Amniotic epithelial cell (primary cell): Measurements from ENCODE around the gene CLMP.
"Not testable (repeated sequence)": the region's sequence is repeated elsewhere in the genome, so short reads cannot be mapped to it uniquely, and the experiment has no call there.

ENCODE experiments used
- DNase-seq: peaks from one replicate; pipeline ENCODE4 v3.0.0-alpha.2; 2010; ENCODE audit warnings: low read depth

The CLMP gene

DNA sequence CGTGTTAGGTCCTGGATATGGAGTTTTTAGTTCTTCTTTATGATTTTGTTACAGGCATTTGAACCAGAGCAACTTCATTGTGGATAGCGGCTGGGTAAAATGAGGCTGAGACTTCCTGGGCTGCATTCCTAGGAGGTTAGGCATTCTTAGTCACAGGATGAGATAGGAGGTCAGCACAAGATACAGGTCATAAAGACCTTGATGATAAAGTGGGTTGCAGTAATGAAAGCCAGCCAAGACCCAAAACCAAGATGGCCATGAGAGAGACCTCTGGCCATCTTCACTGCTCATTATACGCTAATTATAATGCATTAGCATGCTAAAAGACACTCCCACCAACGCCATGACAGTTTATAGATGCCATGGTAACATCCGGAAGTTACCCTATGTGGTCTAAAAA lies 23.4 kb upstream of the CLMP start:
- DNase-seq: peak; percentile 62

DNA sequence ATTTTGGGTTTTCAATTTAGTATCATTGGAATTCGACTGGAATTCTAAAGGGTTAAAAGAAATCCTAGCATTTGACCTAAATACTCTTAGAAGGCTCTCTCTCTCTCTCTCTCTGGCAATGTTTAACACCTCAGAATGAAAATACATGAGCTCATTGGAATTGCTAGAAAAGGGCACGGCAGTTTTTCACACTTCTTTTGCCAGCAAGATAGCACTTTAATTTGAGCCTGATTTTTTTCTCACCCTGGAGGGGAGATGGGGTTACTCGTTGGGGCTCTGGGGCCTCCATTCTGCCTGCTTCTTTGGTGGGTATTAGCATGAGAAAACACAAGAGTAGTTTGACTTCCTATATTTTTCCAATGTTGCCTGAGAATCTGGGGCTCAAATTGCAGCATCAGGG lies 22.8 kb upstream of the CLMP start:
- no peak for DNase-seq

DNA sequence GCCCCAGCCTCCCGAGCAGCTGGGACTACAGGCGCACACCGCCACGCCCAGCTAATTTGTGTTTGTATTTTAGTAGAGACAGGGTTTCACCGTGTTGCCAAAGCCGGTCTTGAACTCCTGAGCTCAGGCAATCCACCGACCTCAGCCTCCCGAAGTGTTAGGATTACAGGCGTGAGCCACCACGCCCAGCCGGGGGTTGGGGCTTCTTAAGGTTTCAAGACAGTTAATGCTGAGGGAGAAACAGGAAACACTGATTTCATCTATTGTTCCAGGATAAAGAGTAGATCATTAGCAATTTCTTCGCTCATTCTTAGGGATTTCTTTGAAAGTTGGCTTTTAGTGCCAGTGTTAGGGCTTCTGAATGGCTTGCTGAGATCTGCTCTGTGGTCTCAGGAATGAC lies 21.2 kb upstream of the CLMP start:
- DNase-seq: no peak

DNA sequence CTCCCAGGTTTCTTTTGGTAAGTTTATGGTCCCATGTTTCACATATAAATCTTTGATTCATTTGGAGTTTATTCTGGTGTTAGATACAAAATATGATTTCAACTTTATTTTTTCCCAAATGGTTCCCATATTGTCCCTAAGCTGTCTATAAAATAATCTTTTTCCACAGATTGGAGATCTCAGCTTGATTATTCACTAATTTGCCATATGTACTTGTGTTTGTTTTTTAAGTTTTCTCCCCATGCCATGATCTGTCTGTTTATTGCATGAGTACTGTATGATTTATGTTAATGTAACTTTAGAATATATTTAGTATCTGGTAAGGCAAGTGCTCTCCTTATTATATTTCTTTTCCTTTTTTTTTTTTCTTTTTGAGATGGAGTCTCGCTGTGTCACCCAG lies 19.9 kb upstream of the CLMP start:
- no peak for DNase-seq

DNA sequence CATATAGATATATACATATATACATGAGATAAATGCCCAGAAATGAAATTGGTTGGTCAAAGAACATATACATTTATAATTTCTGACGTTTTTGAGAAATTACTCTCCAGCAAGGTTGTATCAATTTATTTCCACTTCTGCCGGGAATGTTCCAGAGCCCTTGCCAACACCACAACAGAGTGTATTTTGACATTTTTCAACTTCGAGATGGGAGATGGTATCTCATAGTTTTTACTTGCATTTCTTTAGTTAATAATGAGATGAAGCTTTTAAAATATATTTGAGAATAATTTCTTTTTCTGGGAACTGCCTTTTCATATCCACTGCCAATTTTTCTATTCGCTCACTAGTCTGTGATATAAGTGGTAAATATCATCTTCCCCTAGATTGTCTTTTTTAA lies 19.3 kb upstream of the CLMP start:
- DNase-seq: no peak

DNA sequence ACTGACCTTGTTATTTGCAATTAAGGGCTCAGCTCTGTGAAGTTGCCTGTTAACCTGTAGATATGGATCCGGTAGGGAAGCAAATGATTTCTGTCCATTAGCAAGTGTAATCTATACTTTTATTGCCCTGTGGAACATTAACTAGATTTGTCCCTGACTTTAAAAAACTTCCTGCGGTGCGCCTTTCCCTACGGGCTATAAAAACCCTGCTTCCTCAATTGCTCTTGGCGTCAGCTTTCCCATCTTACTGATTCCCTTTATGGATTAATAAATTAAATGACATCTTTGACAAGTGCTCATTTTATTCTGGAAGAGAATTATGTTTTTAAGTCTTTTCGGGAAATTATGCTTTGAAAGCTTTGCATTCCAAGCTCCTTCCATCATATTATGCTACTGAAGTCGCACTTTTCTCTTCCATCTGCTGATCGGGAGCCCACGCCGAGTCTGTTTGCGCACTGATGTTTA lies 18.3 kb upstream of the CLMP start:
- no peak for DNase-seq

DNA sequence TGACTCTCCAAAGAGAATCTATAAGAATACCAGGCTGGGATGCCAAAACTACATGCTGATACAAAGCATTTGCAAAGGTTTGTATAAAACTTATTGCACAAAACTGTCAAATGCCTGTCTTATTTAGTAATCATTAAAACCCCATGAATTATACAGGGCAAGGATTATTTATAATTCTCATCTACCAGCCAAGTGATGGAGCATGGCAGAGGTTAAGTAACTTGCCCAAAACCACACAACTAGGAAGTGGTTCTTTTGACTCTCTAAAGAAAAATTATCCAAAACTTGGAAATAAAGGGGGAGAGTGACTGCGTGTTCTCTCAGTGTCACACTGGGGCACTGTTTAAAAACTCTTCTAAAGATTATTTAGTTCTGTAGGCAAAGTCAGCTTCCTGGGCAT lies 17.4 kb upstream of the CLMP start:
- no peak for DNase-seq

DNA sequence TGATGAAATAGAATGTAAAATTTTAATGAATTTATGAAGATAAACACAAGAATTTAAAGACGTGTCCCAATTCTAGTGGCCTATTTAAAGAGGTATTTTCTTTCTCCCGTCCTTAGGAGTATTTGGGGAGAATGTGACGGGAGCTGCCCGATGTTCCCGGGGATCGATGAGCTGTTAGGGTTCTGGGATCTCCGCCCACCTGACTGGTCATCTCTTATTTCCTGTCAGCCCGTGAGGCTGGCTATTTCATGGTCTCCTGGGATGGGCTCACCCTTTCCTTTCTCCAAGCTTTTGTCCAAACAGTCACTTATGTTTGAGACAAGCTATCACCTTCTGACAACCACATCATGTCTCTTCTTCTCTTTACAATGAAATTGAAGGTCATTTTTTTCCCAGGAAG lies 16.9 kb upstream of the CLMP start:
- DNase-seq: no peak

DNA sequence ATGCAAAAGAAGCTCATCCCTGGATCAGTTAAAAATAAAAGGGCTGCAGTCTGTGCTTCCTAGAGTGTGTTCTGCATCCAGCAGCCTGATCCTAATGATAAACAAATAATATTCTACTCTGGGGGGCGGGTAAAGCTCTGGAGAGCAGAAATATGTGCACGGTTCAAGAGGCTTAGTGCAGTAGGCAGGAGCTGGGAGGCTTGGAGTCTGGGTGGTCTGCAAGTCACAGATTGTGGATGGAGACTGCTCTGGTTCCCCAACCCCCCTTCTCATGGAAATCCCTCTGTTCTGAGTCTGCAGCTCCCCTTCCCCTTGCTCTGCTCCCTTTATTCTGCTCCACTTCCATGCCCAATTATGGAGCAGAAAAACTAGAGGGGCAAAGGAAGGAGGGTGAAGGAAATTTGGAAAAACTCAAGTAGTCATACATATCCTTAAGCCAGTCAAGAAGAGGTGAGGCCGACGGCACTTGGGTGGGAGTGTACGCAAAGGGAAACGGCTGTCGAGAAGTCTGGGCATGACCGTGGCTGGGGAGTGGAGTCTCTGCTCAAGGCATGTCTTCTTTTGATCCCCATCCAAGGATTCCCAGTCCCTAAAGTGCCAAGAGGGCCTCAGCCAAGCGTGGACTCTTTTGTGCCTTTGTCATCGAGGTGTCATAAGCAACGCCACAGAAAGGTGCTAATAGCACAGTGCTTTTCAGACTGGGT lies 16.3 kb upstream of the CLMP start:
- DNase-seq: no peak

DNA sequence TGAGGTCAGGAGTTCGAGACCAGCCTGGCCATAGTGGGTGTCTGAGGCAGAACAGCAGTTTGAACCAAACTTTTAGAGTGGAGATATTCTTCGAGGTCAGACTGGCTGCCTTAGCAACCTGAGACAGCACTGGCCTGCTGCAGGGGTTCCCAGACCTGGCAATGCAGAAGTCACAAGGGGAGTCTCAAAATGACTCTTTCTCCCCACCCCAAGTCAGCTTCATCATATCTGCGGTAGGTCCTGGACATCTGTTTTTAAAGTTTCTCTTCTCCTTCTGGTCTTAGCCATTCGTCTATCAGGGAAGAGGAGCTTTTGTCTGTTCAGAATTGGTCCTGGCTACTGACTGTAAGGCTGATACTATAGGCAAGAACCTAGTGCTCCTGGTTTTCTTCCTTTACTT lies 14.5 kb upstream of the CLMP start:
- no peak for DNase-seq

DNA sequence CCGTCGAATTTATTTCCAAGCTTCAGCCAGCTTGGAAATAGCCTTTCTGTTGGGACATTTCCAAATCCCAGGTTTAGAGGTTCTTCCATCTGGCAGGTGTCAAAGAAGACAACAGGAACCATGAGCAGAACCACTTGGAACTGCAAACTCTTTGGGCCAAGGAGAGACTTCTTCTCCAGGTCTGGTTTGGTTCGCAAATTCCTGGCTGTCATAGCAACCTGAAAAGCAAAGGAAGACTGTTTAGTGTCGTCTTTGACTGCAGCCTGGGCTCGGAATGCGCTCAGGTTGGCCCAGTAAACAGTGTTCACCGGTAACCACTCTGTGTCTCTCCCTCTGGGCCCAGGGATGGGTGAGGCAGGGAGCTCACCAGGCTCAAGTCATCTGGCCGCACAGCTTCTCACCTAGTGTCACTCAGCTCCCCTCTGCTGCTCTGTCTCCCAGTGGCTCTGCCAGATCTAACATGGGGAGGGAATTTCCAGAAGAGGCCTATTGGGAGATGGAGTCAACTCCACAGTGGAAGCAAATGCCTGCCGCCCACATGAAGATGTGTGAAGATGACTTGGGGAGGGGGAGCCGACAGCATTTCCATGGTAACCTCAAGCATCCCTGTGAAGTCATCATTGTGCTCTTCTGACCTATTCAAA lies 11.9 kb upstream of the CLMP start:
- peak; percentile 63 for DNase-seq

DNA sequence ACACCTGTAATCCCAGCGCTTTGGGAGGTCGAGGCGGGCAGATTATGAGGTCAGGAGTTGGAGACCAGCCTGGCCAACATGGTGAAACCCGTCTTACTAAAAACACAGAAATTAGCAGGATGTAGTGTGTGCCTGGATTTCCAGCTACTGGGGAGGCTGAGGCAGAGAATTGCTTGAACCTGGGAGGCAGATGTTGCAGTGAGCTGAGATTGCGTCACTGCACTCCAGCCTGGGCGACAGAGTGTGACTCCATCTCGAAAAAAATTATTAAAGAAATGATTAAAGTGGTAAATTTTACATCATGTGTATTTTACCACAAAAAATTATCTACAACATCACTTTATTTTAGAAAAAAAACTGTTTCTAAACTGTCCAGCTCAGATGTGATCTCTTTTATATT lies 11.0 kb upstream of the CLMP start:
- DNase-seq: not testable (repeated sequence)

DNA sequence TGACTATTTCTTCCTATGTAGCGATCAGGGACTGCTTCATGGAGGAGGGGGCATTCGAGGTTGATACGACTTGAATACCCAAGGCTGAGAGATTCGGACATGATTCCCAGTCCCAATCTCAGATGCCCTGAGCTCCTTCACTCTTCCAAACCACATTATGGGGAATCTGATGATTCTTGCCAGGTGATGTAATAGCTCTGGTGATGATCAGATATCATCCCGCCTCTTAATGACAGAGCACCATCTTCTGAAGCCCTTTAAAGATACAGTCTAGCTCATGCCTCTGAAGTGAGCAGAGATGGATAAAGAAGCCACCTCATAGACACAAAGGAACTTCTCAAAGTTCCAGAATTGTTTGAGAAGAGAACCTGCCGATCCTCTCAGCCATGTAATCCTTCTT lies 8.9 kb upstream of the CLMP start:
- DNase-seq: peak; percentile 59

DNA sequence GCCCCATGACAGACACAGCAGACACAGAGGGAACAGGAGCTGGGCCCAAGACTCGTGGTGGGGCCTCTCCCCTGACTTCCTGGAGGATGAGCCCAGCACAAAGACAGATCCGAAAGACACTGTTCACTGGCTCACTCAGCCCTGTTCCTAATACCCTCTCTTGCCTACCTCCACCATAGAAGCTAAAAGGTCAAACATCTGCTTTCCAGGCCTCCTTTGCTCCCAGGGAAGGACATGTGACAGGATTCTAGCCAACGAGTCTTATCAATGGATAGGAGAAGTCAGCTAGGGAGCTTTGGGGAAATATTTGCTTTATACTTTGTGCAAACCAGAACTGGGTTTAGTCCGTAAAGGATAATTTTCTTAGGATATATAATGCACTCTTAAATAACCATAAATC lies 8.4 kb upstream of the CLMP start:
- DNase-seq: no peak

DNA sequence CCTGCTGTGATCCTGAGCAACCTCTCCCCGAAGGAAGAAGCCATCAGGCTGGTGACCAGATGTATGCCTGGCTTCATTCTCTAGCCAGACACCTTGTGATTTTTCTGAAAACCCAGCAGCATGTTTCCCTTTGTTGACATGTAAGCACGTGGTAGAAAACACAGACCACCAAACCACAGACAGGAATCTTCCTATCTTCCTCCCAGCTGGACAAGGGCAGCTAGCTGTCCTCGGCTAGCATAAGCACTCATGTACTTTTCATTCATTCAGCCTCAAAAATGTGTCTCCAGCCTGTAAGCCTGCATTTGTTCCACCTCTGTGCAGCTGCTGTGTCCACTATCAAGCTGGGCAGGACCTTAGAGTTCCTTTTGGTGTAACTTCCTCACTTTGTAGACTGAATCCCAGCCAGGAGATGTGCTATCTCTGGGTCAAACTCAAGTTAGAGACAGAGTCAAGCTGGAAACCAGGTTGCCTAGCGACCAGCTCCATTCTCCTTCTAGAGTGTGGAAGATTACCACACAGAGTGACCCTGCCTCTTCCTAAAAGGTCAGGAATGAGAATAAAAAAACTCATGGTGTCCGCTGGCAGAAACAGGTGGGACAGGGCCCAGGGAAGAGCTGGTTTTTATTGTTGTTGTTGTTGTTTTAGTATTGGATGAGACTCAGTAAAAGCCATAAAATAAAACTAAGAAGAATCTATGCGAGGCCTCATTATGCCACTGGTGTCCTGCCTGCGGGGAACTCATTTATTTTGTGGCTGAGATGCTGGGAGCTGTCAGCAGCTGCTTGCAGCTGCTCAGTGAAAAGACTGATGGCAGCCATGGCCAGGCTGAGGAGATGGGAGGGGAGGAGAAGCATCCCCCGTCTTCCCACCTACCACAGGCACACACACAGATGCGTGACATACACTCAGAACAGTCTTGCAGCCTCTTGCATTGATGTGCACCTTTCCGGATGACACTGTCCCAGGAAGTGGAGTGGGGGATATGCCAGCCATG lies 7.4 kb upstream of the CLMP start:
- peak; percentile 77 for DNase-seq

DNA sequence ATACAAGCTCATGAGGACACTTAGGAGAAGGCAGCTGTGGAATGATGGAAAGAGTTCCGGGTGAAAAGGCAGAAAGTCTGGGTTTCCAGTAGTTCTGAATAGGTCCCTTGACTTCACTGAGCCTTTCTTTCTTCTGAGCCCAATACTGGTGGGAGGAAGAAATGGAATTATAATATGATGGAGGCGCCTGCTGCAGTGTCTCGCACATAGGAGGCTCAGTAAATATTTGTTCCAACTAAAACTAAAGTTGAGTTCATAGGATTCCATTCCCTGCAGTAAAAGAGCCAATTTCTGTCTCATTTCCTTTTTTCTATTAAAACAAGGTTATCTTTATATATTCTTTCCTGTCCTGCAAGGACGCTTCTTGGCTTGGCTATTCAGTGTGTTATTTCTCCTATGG lies 5.2 kb upstream of the CLMP start:
- DNase-seq: no peak

DNA sequence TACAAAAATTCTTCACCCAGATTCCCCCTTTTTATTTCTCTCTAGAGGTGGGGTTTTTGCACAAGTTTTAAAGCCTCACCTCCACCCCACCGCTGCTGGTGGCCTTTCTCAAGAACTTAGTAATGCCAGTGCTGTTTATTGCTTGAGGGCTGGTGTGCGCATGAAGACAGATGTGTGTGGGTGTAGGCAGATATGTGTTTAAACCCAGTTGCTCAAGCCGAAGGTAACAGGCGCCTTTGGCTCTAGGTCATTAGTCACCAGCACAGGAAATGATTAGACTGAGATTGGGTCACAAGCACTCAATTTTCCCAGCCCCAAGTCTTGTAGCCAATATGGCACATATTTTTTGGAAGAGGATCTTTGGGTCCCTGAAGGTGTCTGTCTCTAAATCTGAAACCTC lies 2.7 kb upstream of the CLMP start:
- DNase-seq: peak; percentile 97

DNA sequence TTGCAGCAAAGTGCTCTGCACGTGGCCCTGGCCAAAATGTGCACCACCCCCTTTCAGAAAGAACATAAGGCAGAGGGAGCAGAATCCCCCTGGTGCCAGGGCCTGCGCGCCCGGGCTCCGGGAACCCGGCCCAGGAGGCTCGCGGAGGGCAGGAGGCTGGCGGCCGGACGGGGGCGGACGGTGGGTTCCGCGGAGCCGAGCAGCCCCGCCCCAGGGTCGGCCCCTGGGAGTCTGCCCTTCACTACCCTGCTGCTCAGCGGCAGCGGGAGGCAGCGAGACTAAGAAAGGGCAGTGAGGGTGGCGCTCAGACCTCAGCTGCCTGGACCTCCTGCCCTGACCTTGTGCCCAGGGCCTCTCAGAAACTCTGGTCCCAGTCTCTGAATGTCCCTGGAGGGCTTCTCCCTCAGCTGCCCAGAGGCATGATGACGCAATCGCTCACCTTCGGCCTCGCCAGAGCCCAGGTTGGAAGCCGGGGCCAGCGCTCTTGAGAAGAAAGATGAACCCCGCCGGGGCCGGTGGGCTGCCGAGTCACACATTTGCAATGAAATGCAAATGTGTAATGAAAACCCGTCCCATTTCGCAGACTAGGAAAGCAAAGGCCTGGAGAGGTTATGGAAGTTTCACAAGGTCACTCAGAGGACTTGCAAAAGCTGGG lies 1.1 kb upstream of the CLMP start:
- no peak for DNase-seq

DNA sequence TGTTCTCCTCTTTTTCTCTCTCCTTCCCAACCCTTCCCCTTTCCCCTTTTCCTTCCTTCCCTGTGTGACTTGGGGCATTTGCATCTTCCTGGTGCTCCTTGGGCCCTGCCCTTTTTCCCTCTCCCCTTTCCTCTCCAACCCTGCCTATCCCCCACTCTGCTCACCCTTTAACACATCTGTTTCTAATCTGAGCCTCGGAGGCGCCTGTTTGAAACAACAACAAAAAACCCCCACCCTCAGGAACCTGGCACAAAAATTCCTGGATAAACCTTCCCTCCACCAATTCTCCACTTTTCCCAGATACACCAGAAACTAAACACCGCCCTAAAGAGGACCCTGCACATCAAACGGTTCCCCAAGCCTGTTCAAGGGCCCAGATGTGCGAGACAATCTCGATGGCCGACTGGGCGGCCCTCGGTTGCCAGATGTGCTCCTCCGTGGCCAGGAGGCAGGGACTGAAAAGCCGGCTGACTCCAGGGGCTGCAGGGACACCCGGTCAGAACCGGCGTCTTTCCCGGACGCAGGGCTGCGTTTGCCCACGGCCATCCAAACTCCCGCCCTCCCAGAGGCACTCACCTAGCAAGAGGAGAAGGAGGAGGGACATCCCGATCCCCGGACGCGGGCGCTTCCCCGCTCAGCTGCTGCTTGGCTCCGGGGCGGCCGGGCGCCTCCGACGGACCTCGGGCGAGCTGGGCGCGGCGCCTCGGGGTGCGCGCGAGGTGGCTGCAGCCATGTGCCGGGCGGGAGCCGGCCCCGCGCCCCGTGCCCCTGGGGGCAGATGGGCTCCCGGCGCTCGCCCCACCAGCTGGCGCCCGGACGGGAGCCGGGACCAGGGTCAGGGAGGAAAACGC lies 486 bp downstream of the CLMP start:
- no peak for DNase-seq

DNA sequence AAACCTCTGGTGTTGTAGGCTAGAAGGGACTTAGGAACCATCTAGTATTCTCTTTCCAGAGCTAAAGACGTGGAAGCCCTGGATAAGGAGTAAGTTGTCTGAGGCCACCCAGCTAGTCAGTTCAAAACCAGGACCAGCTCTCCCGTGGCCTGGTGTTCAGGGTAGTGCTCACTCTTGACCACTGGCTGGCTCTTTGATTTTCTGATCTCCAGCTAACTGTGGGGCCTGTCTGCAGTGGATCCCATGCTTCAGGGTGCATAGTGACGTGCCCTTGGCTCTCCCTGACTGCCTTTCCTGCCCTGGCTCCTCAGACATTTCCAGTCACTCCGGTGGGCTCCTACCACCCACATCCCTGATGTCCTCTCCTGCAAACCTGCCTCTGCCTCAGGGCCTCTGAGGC lies 1.3 kb downstream of the CLMP start:
- DNase-seq: no peak

DNA sequence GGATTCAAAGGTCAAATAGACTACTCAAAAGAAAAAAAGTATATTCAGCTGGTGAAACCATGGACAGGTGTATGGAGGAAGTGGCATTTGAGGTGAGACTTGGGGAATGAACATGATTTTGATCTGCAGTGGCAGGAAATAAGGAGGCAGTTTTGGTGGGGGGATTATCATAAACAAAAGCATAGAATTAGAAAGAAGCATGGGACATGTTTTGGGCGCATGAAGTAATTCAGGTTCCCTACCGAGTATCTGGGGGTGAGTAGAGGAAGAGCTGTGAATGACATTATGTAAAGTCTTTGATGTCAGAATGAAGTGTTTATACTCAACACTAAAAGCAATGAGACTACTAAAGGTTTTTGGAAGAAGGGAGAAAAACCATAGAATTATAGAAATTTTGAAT lies 3.1 kb downstream of the CLMP start:
- DNase-seq: no peak
